SW480 (cell line): ENCODE measurements around the gene MKNK1.

Experiments used
- DNase-seq: peaks from one replicate; pipeline ENCODE4 v3.0.0-alpha.2; 2016; ENCODE audit warnings: low spot score

The MKNK1 gene

DNA sequence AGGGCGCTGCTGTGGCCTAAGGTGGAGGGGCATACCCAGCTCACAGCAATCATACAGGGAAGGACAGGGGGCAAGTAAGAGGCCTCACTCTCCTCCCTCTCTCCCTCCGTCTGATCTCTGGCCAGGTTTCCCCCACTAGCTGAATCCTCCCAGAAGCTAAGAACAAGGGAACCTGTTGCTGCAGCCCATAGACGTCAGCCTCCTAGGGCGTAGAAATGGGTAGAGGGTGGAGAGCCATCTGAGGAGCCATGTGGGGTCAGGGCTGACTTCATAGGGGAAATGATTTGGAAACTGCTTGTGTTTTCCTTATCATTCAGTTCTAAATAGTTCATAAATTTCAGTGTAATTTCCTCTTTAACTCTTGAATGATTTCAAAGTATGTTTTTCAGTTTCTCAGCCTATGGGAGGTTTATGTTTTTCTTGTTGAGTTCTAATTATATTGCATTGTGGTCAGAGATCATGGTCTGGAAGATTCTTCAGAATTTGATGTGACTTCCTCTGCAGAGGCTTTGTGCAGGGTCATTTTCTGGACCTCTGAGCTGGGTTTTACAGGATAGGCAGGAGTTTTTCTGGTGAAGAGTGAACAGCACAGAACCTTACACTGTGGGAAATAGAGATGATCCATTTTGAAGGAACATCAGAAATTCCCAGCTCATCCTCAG lies 14.8 kb upstream of the MKNK1 start:
- DNase-seq, result no peak

DNA sequence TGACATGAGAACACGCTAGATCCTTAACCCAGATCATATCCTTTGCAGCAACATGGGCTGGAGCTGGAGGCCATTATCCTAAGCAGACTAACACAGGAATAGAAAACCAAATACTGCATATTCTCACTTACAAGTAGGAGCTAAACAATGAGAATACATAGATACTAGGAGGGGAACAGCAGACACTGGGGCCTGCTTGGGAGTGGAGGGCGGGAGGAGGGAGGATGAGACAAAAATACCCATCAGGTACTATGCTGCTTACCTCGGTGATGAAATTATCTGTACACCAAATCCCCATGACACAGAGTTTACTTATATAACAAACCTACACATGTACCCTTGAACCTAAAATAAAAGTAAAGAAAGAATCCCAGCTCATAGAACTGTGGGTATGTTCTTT lies 13.8 kb upstream of the MKNK1 start:
- no peak for DNase-seq

DNA sequence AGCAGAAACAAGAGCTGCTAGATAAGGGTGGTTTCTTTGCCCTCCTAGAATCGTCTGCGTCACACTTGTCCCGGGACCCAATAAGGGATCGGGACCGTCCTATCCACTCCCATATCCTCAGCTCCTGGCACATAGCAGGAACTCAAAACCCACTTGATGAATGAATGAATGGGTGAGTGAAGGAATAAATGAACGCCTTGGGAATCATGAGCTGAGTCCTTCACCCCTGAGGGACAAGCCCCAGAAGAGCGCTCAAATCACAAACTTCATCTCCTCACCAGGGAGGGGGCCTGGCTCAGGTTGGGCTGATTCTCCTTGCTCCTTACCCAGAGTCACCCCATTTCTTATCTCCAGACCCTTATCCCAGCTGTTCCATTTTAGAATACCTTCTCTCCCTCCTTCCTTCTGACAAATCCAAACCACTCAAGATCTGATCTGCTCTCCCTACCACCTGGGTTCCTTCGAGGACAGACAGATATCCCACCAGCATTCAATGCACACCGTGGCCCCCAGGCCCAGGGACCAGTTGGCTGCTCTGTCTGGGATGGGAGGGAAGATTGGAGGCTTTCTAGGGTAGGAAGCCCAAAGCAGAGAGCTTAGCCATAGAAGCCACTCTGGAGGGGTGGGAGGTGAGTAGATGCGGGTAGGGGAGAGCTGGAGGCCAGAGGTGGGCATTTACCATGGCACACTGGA lies 13.2 kb upstream of the MKNK1 start:
- DNase-seq, result no peak

DNA sequence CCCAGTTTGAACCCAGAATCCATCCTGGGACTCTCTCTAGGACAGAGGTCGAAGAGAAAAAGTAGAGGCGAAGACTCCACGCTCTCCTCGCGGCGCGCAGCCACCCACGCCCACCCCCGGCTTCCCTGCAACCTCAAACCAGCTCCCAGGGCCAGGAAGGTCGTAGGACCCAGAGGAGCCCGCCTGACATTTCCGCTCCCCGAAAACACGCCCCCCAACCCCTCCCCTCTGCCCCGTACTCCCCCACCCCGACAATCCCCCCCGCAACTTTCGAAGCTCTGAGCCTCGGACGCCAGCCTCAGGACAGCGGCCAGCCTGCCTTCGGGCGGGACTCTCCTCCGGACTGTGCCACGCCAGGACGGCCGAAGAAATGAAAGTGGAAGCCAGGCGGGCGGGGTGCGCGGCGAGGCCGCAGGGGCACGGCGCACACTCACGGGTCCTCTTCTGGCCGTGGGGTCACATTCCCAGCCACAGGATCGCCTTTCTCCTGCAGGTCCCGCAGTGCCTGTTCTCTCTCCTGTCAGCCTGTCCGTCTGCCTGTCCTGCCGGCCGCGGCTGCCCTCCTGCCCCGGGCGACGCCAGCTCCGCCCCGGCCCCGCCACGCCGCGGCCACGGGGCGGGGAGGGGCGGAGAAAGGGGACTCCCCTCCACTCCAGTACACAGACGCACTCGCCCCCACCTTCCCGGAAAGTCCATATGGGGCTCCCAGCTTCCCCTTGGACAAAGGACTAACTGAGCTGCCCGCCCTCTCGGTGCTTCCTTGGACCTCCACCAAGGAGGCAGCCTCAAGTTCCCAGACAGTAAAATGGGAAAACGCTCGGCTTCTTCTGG lies 12.4 kb upstream of the MKNK1 start, which contains the start of gene MOB3C:
Gene MOB3C (minus strand): TSS at position 535 of the 831 bp plus-strand sequence. CDS start 3,490 bp downstream, outside the sequence.
- DNase-seq, result peak; percentile 51

DNA sequence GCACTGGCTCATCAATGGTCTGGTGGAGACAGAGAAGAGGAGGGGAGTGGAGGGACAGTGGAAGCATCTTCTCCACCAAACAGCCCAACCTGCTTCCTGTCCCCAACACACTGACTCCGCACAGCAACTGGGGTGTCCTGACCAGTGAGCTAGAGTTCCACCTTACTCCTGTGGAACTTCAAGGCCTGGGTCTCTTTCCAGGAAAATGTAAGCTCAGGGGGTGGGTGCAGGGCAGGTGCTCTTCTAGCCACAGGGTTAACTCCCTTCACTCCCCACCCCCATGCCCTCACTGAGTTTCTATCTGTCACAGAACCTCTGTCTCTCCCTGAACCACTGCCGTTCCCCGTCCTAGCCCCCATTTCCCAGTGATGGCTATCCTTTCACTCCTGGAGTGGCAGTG lies 11.7 kb upstream of the MKNK1 start:
- DNase-seq, result no peak

DNA sequence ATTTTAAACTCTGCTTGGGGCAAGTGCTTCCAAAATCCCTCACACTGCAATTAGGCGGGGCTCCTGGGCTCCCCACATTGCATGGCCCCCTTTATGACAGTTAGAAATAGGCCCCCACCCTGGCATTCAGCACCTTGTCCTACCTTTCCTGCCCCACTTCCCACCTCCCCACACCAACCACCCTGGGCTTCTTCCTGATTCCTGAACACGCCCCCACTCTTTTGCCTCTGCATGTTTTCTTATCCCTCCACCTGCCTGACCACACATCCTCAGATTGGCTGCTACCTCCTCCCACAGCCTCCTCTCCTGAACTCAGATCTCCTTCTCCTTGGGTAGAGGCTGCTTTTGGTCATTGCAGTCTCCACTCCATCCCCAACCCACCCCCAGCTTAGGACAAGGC lies 11.0 kb upstream of the MKNK1 start:
- no peak for DNase-seq

- DNase-seq, result no peak
Measured at GRCh38 chr1:46614604-46614984, 10.5 kb upstream of the MKNK1 start.

GRCh38 chr1:46613661-46614603 lies 9.9 kb upstream of the MKNK1 start:
- DNase-seq, result no peak

DNA sequence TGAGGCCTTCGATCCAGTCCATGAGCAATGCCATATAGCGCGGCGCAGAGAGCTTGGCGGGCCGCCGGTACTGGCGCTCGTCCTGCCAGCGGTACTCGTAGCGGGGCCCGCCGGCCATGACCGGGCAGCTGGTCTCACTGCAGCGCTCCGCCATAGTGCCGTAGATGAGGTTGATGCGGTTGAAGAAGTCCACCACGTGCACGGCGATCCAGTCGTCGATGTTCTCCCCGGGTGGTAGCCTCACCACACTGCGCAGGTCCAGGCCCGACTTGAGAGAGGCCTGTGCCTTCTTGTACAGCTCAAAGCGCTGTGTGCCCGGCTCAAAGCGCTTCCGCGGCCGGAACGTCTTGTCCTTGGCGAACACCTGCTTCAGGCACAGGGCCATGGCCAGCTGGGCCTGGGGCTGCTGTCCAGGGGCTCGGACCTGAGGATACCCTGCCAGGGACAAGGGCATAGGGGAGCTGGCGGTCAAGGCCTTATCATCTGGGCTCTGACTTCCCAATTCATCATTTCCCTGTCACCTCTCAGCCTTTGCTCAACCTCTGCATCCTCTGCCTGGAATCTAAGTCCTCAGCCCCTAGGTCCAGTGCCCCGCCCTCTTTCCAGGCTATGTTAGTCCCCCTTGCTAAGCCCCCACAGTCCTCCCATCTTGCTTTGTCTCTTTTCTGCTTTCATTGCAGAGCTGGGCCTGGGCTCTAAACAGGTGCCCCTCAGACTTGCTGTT lies 9.0 kb upstream of the MKNK1 start:
- DNase-seq, result no peak

- DNase-seq, result peak; percentile 11
Measured at GRCh38 chr1:46611691-46612221, 7.7 kb upstream of the MKNK1 start.

- DNase-seq, result no peak
Measured at GRCh38 chr1:46607345-46608130, 3.5 kb upstream of the MKNK1 start.

DNA sequence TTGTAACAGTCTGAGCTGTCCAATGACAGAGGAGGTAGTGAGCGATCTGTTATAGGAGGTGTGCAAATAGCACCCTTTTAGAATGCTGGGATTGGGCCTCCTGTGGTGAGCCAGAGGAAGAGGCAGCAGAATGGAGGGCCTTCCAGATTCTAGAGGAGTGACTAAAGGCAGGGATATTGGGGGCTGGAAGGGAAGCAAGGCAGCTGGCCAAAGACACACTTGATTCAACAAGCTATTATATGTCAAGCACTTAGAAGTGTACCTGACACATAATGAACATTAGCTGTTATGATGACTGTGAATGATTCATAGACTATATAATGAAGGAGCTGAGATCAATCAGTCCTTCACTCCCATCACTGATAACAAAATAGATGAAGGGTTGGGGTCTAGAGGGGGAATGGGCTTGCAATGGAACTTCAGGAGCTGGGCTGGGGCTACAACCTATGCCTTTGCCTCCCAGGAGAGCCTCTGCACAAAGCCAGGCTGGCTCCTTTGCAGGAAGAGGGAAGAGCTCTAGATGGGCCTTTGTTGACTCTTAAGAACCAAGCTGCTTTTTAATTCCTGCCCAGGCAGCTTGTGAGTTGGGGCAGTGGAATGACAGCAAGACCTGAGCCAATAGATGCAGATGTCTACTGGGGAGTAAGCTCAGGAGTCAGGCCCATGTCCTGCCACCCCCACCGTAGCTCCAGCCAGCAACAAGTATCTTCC lies 2.3 kb upstream of the MKNK1 start:
- DNase-seq, result no peak

GRCh38 chr1:46605232-46605631 lies 1.2 kb upstream of the MKNK1 start:
- DNase-seq, result no peak

DNA sequence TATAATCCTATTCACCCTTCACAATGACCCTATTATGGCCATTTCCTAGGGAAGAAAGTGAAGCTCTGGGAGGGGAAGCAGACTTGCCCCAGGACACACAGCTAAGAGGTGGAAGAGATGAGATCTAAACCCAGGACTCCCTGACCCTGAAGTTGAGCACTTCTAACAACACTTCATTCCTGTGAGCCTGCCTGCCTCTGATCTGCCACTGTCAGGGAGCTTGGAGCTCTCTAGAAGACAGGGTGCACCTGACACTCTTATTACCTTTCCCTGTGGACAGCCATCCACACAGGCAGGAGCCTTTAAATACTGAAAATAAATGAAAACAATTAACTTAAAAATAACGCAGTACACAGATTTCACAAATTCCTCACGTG lies 599 bp downstream of the MKNK1 start:
- DNase-seq, result no peak

GRCh38 chr1:46601257-46602007 lies 2.6 kb downstream of the MKNK1 start:
- DNase-seq, result no peak

- DNase-seq, result no peak
Measured at GRCh38 chr1:46599059-46599970, 4.8 kb downstream of the MKNK1 start.

GRCh38 chr1:46596846-46597245 lies 7.2 kb downstream of the MKNK1 start:
- DNase-seq, result no peak

DNA sequence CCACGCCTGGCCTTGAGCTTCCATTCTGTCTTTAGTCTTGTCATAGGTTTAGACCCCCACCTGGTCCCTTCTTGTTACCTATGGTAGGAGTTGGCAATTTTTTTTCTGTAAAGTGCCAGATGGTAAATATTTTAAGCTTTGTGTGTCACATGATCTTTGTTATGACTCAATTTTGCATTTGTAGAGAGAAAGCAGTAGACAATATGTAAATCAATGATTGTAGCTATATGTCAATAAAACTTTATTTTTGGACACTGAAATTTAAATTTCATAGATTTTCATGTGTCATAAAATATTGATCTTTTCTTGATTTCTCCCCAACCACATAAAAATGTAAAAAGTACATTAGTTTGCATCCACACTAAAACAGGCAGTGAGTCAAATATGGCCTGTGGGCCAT lies 8.0 kb downstream of the MKNK1 start:
- no peak for DNase-seq
